HG02852 (cell line): ENCODE measurements around the gene FARS2.

Experiments used
- ATAC-seq: cut with Tn5 transposase; IDR thresholded peaks from one replicate; pipeline ENCODE4 v1.9.1; 2021; ENCODE audit warnings: mild to moderate bottlenecking, moderate library complexity; ENCODE audit not compliant: unreplicated experiment

The FARS2 gene

GRCh38 chr6:5248302-5249098, 12.8 kb upstream of the FARS2 start:
- ATAC-seq = no peak

GRCh38 chr6:5249451-5250122, 11.7 kb upstream of the FARS2 start:
- ATAC-seq = no peak

GRCh38 chr6:5250451-5250850, 10.9 kb upstream of the FARS2 start:
- no peak for ATAC-seq

GRCh38 chr6:5250911-5251310, 10.4 kb upstream of the FARS2 start:
- ATAC-seq = no peak

- no peak for ATAC-seq
Measured at GRCh38 chr6:5256952-5257351, 4.4 kb upstream of the FARS2 start.

GRCh38 chr6:5257400-5257799, 3.9 kb upstream of the FARS2 start:
- ATAC-seq = no peak

GRCh38 chr6:5259428-5259827, 1.9 kb upstream of the FARS2 start:
- ATAC-seq = no peak

- peak; percentile 66 for ATAC-seq
Measured at GRCh38 chr6:5260111-5260620, 1.1 kb upstream of the FARS2 start.

- no peak for ATAC-seq
Measured at GRCh38 chr6:5261545-5262109, 314 bp downstream of the FARS2 start.

GRCh38 chr6:5266423-5266822, 5.1 kb downstream of the FARS2 start:
- no peak for ATAC-seq

- ATAC-seq = no peak
Measured at GRCh38 chr6:5270093-5270680, 8.9 kb downstream of the FARS2 start.

- ATAC-seq = no peak
Measured at GRCh38 chr6:5271926-5272325, 10.6 kb downstream of the FARS2 start.

- no peak for ATAC-seq
Measured at GRCh38 chr6:5274231-5274630, 12.9 kb downstream of the FARS2 start.

GRCh38 chr6:5275497-5275896, 14.2 kb downstream of the FARS2 start:
- no peak for ATAC-seq

GRCh38 chr6:5276581-5276980, 15.3 kb downstream of the FARS2 start:
- no peak for ATAC-seq

- no peak for ATAC-seq
Measured at GRCh38 chr6:5277589-5277988, 16.3 kb downstream of the FARS2 start.

- ATAC-seq = peak; percentile 73
Measured at GRCh38 chr6:5278047-5278446, 16.7 kb downstream of the FARS2 start.

- no peak for ATAC-seq
Measured at GRCh38 chr6:5278565-5279120, 17.3 kb downstream of the FARS2 start.

GRCh38 chr6:5279891-5280338, 18.6 kb downstream of the FARS2 start:
- no peak for ATAC-seq

- no peak for ATAC-seq
Measured at GRCh38 chr6:5280920-5281319, 19.6 kb downstream of the FARS2 start.

GRCh38 chr6:5282191-5282623, 20.9 kb downstream of the FARS2 start:
- ATAC-seq = no peak
